Esophagus squamous epithelium (tissue), 5 donors: Measurements from ENCODE around the gene IQCK. TPM values are rescaled to one million over a fixed set of nuclear protein-coding genes. Genes with fewer than 3 reads are reported as not detected.

ENCODE experiments used
- DNase-seq: peaks from one replicate; lab custom pipeline; 2025; lab: John Stamatoyannopoulos, UW
- H3K27ac ChIP-seq, 4 donors: fragments of 200-600 bp; sonication (generic); one replicate each; pipeline ENCODE4 v1.5.1; 2016 to 2019; ENCODE audit warnings: mild to moderate bottlenecking in 1 of 4
- H3K27me3 ChIP-seq, 4 donors: fragments of 200-600 bp; sonication (generic); 1 replicate in 3 of 4; 2 replicates in 1 of 4; pipeline versions ENCODE4 v1.5.1 to v1.6.0; 2017 to 2021; ENCODE audit warnings: antibody characterized with exemption in 1 of 4
- H3K36me3 ChIP-seq, 3 donors: fragments of 200-600 bp; sonication (generic); one replicate each; pipeline ENCODE4 v1.5.1; 2016 to 2019
- H3K4me1 ChIP-seq, 3 donors: fragments of 200-600 bp; sonication (generic); one replicate each; pipeline ENCODE4 v1.5.1; 2017 to 2019
- H3K4me3 ChIP-seq, 4 donors: fragments of 200-600 bp; sonication (generic); 1 replicate in 3 of 4; 2 replicates in 1 of 4; pipeline ENCODE4 v1.5.1; 2016 to 2019; ENCODE audit warnings: mild to moderate bottlenecking in 2 of 4, moderate library complexity in 1 of 4
- H3K9me3 ChIP-seq, 3 donors: fragments of 200-600 bp; sonication (generic); one replicate each; pipeline ENCODE4 v1.5.1; 2016 to 2019
- POLR2A ChIP-seq, 4 donors: fragments of 450-650 bp; IDR thresholded peaks; one replicate each; pipeline ENCODE4 v1.6.1; 2017; ENCODE audit warnings: antibody characterized with exemption in 4 of 4, mild to moderate bottlenecking in 4 of 4, moderate library complexity in 3 of 4
- WGBS, 2 donors: methylation state at CpG; one replicate each; pipeline ENCODE4 v1.1.5; 2018; 5-methylcytosine and 5-hydroxymethylcytosine counted together
- intact Hi-C: fragments of 100-400 bp; cut with DNase I; formaldehyde crosslinking; loops from one replicate; pipeline ENCODE4 v1.15.0; 2022
- total RNA-seq, 4 donors: library from RNA; depleted of rRNA; stranded (reverse); fragments of >200 nt; gene quantifications; one replicate each; pipeline ENCODE4 v1.1.0, GENCODE V29; 2016
- TF ChIP-seq, protein P1 (sequence below), 6 experiments: fragments of 450-650 bp in 4 of 6; fragments of 200-600 bp in 2 of 6; sonication (generic) in 2 of 6; IDR thresholded peaks; one replicate each; pipeline ENCODE4 v1.5.1; 2016 to 2019; ENCODE audit warnings: antibody characterized with exemption in 6 of 6, mild to moderate bottlenecking in 4 of 6, moderate library complexity in 4 of 6
- donor health status: DM: yes; HTN: yes; CAD: no.

IQCK gene
- total RNA-seq, 4 donors from 2014 or later = 2.2 to 9.3 (median 6.1) TPM

- no peaks in the 10 kb centered on the region for H3K36me3 ChIP-seq
- no peak overlapping the region for H3K27ac ChIP-seq
- no peaks in the 10 kb centered on the region for H3K4me1 ChIP-seq
- no peak for TF ChIP-seq POLR2A (IDR thresholded peaks at IDR 0.05)
- TF ChIP-seq, protein P1, sequence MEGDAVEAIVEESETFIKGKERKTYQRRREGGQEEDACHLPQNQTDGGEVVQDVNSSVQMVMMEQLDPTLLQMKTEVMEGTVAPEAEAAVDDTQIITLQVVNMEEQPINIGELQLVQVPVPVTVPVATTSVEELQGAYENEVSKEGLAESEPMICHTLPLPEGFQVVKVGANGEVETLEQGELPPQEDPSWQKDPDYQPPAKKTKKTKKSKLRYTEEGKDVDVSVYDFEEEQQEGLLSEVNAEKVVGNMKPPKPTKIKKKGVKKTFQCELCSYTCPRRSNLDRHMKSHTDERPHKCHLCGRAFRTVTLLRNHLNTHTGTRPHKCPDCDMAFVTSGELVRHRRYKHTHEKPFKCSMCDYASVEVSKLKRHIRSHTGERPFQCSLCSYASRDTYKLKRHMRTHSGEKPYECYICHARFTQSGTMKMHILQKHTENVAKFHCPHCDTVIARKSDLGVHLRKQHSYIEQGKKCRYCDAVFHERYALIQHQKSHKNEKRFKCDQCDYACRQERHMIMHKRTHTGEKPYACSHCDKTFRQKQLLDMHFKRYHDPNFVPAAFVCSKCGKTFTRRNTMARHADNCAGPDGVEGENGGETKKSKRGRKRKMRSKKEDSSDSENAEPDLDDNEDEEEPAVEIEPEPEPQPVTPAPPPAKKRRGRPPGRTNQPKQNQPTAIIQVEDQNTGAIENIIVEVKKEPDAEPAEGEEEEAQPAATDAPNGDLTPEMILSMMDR (IDR thresholded peaks at IDR 0.05) = no peak
- no peak for DNase-seq
- WGBS, 2 donors = 88 to 93% methylated on average over 9 of the region's 9 CpGs
- no peak overlapping the region for H3K4me3 ChIP-seq
- intact Hi-C loops = no loop called here
- H3K27me3 ChIP-seq = no peaks in the 10 kb centered on the region
- H3K9me3 ChIP-seq = no peaks in the 10 kb centered on the region
Observed at GRCh38 chr16:19829844-19830692, 112.0 kb downstream of the IQCK start.

GRCh38 chr16:19830902-19831560 is 113.0 kb downstream of the IQCK start:
- Histone ChIP-seq H3K27me3 (no peaks in the 10 kb centered on the region), H3K27ac (no peak overlapping the region), H3K4me3 (no peak overlapping the region), H3K36me3 (no peaks in the 10 kb centered on the region), H3K4me1 (no peaks in the 10 kb centered on the region), H3K9me3 (no peaks in the 10 kb centered on the region)
- intact Hi-C loops = no loop called here
- 45 to 64% methylated on average over 5 of the region's 5 CpGs for WGBS, 2 donors
- DNase-seq = no peak
- TF ChIP-seq, protein P1 (IDR thresholded peaks at IDR 0.05) = no peak
- TF ChIP-seq POLR2A (IDR thresholded peaks at IDR 0.05) = no peak

- Histone ChIP-seq H3K9me3 (no peaks in the 10 kb centered on the region), H3K4me1 (no peaks in the 10 kb centered on the region), H3K36me3 (no peaks in the 10 kb centered on the region), H3K4me3 (no peak overlapping the region), H3K27ac (no peak overlapping the region), H3K27me3 (no peaks in the 10 kb centered on the region)
- TF ChIP-seq POLR2A (IDR thresholded peaks at IDR 0.05) = no peak
- TF ChIP-seq, protein P1 (IDR thresholded peaks at IDR 0.05) = no peak
- intact Hi-C loops = no loop called here
- no peak for DNase-seq
- whole genome bisulfite sequencing, 2 donors = 69 to 83% methylated on average over 6 of the region's 6 CpGs
Observed at GRCh38 chr16:19831678-19832077, 113.6 kb downstream of the IQCK start.

DNA sequence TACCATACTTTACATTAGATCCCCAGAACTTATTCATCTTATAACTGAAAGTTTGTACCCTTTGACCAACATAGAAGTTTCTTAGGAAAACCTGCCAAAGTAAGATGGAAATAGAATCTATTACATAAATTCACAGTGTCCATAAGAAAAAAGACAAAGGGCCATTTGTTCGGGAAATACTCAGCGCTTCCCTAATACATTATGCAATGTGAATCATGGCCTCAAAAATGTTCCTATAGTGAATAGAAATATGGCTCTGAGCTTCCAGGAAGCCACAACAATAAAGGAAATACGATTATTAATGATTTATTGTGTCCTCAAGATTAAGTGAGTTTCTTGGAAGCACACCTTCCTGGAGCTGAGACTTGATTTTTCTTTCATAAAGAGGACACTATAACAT is 115.1 kb downstream of the IQCK start:
- no peak for DNase-seq
- 57 to 70% methylated on average over 3 of the region's 3 CpGs for WGBS, 2 donors
- TF ChIP-seq, protein P1 (IDR thresholded peaks at IDR 0.05) = no peak
- TF ChIP-seq POLR2A (IDR thresholded peaks at IDR 0.05) = no peak

GRCh38 chr16:19833581-19833980 is 115.5 kb downstream of the IQCK start:
- intact Hi-C loops = no loop called here
- 68 to 100% methylated on average over 2 to 4 of the region's 5 CpGs for WGBS, 2 donors
- Histone ChIP-seq H3K27ac (no peak overlapping the region), H3K9me3 (no peaks in the 10 kb centered on the region), H3K27me3 (no peaks in the 10 kb centered on the region), H3K4me3 (no peak overlapping the region), H3K36me3 (no peaks in the 10 kb centered on the region), H3K4me1 (no peaks in the 10 kb centered on the region)
- no peak for DNase-seq
- TF ChIP-seq, protein P1 (IDR thresholded peaks at IDR 0.05) = no peak
- TF ChIP-seq POLR2A (IDR thresholded peaks at IDR 0.05) = no peak

More for the DNA sequence above, 115.1 kb downstream of the IQCK start:
- Histone ChIP-seq H3K27me3 (no peaks in the 10 kb centered on the region), H3K4me1 (no peaks in the 10 kb centered on the region), H3K36me3 (no peaks in the 10 kb centered on the region), H3K4me3 (no peak overlapping the region), H3K27ac (no peak overlapping the region), H3K9me3 (no peaks in the 10 kb centered on the region)
- intact Hi-C loops = no loop called here
